ENCODE data around the gene HS2ST1. TPM values are rescaled to one million over a fixed set of nuclear protein-coding genes. Genes with fewer than 3 reads are reported as not detected.

HS2ST1 gene
- total RNA-seq, 1 donor from 2014 or later, result 12.1 TPM

DNA sequence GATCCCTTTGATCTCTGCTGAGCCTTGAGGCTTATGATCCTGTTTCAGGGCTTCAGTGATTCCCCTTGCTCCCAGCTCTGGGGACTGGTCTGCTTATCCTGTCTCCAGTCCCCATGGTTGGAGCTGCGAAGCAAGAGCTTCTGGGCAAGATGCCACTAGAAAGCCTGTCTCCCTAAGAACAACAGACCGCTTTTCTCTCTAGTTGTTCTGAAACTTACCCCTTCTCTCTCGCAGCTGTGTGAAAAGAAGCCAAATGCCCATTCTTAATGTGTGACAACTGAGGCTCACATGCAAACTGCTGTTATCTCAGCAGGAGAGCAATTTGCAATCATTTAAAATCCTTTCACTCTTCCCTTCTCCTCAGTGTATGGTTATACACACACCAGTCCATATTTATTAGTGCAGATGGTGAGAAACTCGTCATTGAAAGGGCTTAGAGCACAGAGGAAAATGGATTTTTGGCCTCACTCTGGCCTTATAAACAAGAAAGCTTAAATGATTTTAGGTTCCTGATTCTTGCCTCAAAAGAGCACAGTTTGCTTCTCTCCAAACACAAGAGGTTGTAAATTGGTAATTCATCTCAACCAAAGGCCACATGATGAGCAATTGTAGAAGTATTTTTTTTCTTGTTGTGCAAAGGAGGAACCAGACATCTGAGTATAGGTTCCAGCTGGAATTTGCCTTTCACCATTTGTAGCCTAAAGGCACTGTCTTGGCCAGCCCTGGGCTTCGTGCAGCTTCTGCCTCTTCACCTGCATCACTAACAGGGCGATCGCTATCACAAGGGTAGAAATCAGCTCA lies 235.0 kb downstream of the HS2ST1 start:
- no peak for DNase-seq (ENCODE audit: low spot score)
- H3K4me3 Mint-ChIP-seq, result no peak overlapping the region
- H3K27me3 Mint-ChIP-seq (ENCODE audit: insufficient read depth), result peaks cover 42% of the 10 kb centered on the region
- intact Hi-C loops (cut with micrococcal nuclease), result loop anchor here (2.0 to 5.0 kb wide), 3 partner anchors 179 to 255 kb away; partner anchors contain the start of gene LMO4
- no peak overlapping the region for H3K27ac Mint-ChIP-seq
- no peaks in the 10 kb centered on the region for H3K9me3 Mint-ChIP-seq
- H3K36me3 Mint-ChIP-seq (ENCODE audit: low read depth), result no peaks in the 10 kb centered on the region
- H3K4me1 Mint-ChIP-seq (ENCODE audit: low read depth), result peaks cover 18% of the 10 kb centered on the region

DNA sequence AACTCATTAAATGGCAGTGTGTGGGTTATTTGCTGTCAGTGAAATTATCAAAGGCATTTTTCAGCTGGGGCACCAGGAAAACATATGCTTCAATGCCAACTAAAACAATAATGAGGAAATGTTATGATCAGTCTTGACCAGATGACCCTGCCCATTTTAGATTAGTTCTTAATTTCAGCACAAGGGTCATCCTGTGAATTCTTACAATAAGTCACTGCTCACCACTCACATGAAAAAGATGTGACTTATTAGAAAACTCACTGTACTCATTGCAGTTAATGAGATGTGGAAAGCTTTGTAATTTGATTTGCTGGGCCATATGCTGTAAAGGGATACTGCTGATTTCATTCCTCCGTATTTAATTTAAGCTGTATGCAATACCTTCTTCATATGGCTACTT lies 235.7 kb downstream of the HS2ST1 start:
- H3K27me3 Mint-ChIP-seq (ENCODE audit: insufficient read depth), result peaks cover 43% of the 10 kb centered on the region

DNA sequence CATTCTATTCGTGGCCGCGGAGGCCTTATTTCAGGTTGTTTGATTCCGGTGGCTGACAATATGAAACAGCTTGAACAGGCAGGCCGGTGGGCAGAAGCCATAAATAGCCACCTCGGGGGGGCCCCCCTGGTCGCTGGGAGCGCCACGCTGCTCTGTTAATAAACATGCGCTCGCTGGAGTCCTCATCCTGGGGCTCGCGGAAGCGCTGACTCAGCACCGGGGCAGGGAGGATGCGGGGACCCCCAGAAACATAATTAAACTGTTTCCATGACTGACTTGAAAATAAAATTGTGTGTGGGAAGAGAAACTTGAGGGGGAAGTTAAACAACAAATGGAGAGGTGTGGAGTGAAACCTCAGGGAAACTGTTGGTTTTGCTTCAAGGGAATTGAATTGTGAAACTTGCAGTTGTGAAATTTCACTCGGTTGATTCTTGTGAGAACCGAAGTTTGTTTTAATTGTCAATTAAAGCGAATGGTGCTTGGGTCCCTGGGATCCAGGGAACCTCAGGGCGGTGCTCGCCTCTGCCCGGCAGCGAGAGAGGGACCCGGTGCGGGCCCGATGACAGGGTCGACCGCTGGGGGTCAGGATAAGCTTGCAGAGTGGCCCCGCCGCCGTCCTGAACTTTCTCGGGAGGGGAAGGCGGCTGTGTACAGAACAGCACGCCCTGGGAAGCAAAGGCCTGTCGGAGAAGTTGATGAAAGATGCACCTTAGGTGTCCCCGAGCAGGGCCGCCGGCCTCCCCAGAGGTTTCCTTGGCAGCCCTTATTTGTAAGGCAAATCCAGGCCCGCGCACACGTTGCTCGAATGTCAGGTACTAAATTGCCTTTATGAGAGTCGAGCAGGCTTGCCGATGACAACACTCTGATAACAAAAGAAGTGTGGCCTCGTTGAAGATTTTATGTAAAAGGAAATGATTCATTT lies 237.3 kb downstream of the HS2ST1 start:
- intact Hi-C loops (cut with micrococcal nuclease), result loop anchor here (2.0 to 5.0 kb wide), 3 partner anchors 177 to 253 kb away; partner anchors contain the start of gene LMO4
- H3K4me1 Mint-ChIP-seq (ENCODE audit: low read depth), result peaks cover 18% of the 10 kb centered on the region
- peaks cover 40% of the 10 kb centered on the region for H3K27me3 Mint-ChIP-seq (ENCODE audit: insufficient read depth)
- H3K4me3 Mint-ChIP-seq, result peak overlapping the region; percentile 65
- H3K9me3 Mint-ChIP-seq, result no peaks in the 10 kb centered on the region
- H3K27ac Mint-ChIP-seq, result peak overlapping the region; percentile 25
- DNase-seq (ENCODE audit: low spot score), result peak; percentile 5
- no peaks in the 10 kb centered on the region for H3K36me3 Mint-ChIP-seq (ENCODE audit: low read depth)

More for the DNA sequence above, 235.7 kb downstream of the HS2ST1 start:
- Mint-ChIP-seq H3K36me3 (ENCODE audit: low read depth) (no peaks in the 10 kb centered on the region), H3K27ac (no peak overlapping the region), H3K9me3 (no peaks in the 10 kb centered on the region), H3K4me1 (ENCODE audit: low read depth) (peaks cover 18% of the 10 kb centered on the region), H3K4me3 (no peak overlapping the region)
- intact Hi-C loops (cut with micrococcal nuclease), result loop anchor here (2.0 to 5.0 kb wide), 3 partner anchors 179 to 255 kb away; partner anchors contain the start of gene LMO4
- no peak for DNase-seq (ENCODE audit: low spot score)

DNA sequence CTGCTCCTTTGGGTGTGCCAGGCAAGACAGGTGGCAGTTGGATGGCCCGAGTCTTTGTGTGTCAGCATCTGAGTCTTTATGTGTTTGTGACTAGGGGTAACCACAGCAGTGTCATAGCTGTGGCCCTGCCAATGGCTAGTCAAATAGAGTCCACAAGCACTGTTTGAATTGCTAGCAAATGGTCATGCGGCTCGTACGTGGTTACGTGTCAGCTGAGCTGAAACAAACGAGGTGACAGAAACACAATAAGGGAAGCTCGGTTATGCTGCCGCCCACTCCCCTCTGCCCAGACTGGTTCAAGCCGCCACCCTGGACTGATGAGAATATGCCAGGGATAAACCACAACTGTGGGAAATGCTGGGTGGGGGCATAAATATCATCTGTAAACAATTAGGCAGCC lies 239.9 kb downstream of the HS2ST1 start:
- Mint-ChIP-seq H3K4me1 (ENCODE audit: low read depth) (peaks cover 18% of the 10 kb centered on the region), H3K27ac (no peak overlapping the region), H3K9me3 (no peaks in the 10 kb centered on the region), H3K36me3 (ENCODE audit: low read depth) (no peaks in the 10 kb centered on the region), H3K27me3 (ENCODE audit: insufficient read depth) (peaks cover 28% of the 10 kb centered on the region), H3K4me3 (no peak overlapping the region)
- no peak for DNase-seq (ENCODE audit: low spot score)
- intact Hi-C loops (cut with micrococcal nuclease), result loop anchor here (5.0 kb wide), 1 partner anchor 237 kb away; no protein-coding TSS in a partner anchor

DNA sequence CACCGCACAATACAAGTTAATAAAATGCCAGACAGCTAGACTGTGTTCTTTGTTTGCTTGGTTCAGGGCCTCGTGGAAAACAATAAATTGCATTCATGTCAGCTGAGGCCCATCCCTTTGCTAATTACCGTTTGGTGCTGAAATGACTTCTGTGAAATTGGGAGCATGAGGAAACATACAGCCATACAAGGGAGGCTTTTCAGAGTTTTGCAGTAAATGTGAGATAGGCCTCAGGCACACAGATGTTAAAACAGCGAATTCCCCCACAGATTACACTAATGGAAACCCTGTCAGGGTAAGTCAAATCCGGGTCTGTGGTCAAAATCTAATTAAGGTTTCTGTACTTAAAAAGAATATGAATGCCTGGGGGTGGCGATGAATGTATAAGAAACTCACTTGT lies 240.7 kb downstream of the HS2ST1 start:
- intact Hi-C loops (cut with micrococcal nuclease), result no loop called here
- Mint-ChIP-seq H3K4me1 (ENCODE audit: low read depth) (peaks cover 18% of the 10 kb centered on the region), H3K9me3 (no peaks in the 10 kb centered on the region), H3K27ac (no peak overlapping the region), H3K36me3 (ENCODE audit: low read depth) (no peaks in the 10 kb centered on the region), H3K27me3 (ENCODE audit: insufficient read depth) (peaks cover 22% of the 10 kb centered on the region), H3K4me3 (no peak overlapping the region)
- DNase-seq (ENCODE audit: low spot score), result no peak

DNA sequence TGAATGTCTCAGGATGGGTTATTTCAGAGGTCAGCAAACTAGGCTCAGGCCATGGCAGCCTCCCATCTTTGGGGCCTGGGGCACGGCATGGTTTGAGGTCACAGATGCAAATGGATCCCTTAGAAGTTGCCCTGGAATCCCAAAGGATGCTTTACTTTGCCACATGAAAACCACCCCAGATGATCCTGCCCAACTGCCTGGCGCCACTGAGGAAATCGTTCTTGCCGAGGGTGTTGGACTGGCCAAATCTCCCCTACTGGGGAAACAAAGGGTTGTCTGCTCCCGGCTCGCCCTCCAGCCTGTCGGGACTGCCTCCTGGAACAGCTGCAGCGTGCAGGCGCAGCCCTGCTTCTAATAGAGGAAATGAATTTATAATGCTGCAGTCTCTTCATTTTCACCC lies 241.2 kb downstream of the HS2ST1 start:
- Mint-ChIP-seq H3K27ac (no peak overlapping the region), H3K36me3 (ENCODE audit: low read depth) (no peaks in the 10 kb centered on the region), H3K9me3 (no peaks in the 10 kb centered on the region), H3K27me3 (ENCODE audit: insufficient read depth) (peaks cover 22% of the 10 kb centered on the region), H3K4me3 (no peak overlapping the region), H3K4me1 (ENCODE audit: low read depth) (peaks cover 18% of the 10 kb centered on the region)
- intact Hi-C loops (cut with micrococcal nuclease), result no loop called here
- no peak for DNase-seq (ENCODE audit: low spot score)

DNA sequence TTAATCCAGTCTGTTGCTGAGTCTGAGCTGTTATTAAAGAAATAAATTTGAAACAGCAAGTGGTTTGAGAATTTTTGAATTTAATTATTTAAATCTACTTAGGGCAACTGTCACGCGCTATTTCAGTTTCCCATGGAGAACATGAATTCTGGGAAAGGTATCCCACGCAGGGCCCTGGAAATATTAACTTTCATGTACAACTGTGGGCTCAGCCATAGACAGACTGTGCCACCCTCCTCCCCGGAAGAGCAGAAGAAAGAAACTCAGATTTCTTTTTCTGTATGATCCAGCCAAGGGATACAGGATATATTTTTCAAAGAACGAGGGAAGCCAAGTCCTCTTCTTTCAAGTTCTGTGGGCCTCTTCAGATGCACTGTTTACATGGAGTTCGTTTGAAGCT lies 241.7 kb downstream of the HS2ST1 start:
- H3K27me3 Mint-ChIP-seq (ENCODE audit: insufficient read depth), result peaks cover 21% of the 10 kb centered on the region

DNA sequence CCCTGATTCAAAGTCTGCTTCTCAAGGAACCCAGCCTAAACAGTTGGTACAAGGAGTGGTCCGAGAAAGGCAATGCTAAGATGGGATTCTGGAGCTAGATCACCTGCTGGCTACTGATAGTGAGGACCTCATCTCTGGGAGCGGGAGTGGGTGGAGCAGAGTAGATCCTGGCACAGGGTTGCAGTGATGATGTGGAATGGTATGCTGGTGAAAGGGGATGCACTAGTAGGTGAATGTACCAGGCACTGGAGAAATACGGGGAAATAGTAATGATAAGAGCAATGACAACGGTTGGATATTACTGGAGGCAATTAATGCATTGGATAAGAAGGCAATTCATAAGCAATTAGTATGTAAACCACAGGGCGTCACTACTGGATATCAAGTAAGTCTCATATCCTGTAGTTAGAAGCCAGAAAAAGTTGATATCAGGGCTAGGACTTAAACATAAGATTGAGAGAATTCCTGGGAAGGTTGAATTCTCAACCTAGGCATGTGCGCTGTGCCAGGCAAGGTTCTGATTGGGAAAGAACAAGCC lies 245.0 kb downstream of the HS2ST1 start:
- H3K27me3 Mint-ChIP-seq (ENCODE audit: insufficient read depth), result peaks cover 2% of the 10 kb centered on the region
- no peaks in the 10 kb centered on the region for H3K9me3 Mint-ChIP-seq

More for the DNA sequence above, 241.7 kb downstream of the HS2ST1 start:
- H3K9me3 Mint-ChIP-seq, result no peaks in the 10 kb centered on the region
- no peak overlapping the region for H3K27ac Mint-ChIP-seq
- no peaks in the 10 kb centered on the region for H3K36me3 Mint-ChIP-seq (ENCODE audit: low read depth)
- no peak overlapping the region for H3K4me3 Mint-ChIP-seq
- H3K4me1 Mint-ChIP-seq (ENCODE audit: low read depth), result peaks cover 14% of the 10 kb centered on the region
- intact Hi-C loops (cut with micrococcal nuclease), result no loop called here
- DNase-seq (ENCODE audit: low spot score), result no peak

More for the DNA sequence above, 245.0 kb downstream of the HS2ST1 start:
- Mint-ChIP-seq H3K4me1 (ENCODE audit: low read depth) (no peaks in the 10 kb centered on the region), H3K36me3 (ENCODE audit: low read depth) (no peaks in the 10 kb centered on the region), H3K4me3 (no peak overlapping the region), H3K27ac (no peak overlapping the region)
- intact Hi-C loops (cut with micrococcal nuclease), result no loop called here
- no peak for DNase-seq (ENCODE audit: low spot score)

Other genes starting within 250 kb of the HS2ST1 start
- gene SH3GLB1, start 210.1 kb upstream of the HS2ST1 start, total RNA-seq, result 63.4 and 66.8 TPM in 2 replicates
- gene SELENOF, start 509 bp upstream of the HS2ST1 start, total RNA-seq, result 174 and 198 TPM in 2 replicates